Gastroesophageal sphincter (tissue), 3 donors: Measurements from ENCODE around the gene ANO9.

ENCODE experiments used
- EP300 ChIP-seq: sonication (generic); formaldehyde crosslinking; IDR thresholded peaks from one replicate; pipeline ENCODE4 v1.6.1; 2017; ENCODE audit warnings: antibody characterized with exemption, mild to moderate bottlenecking
- POLR2A ChIP-seq, 2 donors: fragments of 450-650 bp; IDR thresholded peaks; one replicate each; pipeline ENCODE4 v1.6.1; 2017; ENCODE audit warnings: antibody characterized with exemption in 2 of 2, mild to moderate bottlenecking in 2 of 2, moderate library complexity in 1 of 2
- TF ChIP-seq, protein P1 (sequence below), 4 experiments: fragments of 200-600 bp in 2 of 4; fragments of 450-650 bp in 2 of 4; sonication (generic) in 1 of 4; IDR thresholded peaks; one replicate each; pipeline ENCODE4 v1.5.1; 2017 to 2019; ENCODE audit warnings: antibody characterized with exemption in 4 of 4, mild to moderate bottlenecking in 2 of 4, moderate library complexity in 2 of 4

DNA sequence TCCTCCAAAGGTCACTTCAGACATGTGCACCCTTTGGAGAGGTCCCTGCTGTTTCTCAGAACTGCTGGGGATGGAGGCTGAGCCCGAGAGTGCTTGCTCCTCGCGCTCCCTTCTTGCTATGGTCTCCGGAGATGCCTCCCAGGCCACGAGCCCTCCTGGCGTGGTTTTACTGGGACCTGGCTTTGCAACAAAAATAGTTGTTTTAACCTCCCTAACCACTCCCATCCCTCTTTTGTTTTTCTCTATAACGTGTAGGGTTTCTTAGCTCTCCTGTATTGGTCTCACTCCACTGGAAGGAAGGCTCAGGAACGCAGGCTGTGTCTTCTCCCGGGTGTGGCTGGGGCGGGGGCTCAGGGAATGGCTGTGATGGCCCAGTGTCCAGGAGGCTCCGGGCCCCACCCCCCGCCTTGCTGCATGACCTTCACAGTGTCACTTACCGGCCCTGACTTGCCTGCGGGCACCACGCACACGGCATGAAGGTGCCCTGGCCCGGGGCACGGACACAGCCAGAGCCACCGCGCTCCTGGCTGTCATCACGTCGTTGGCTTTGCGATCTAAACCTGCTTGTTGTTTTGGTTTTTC, 13.8 kb upstream of the ANO9 start:
- TF ChIP-seq POLR2A (IDR thresholded peaks at IDR 0.05) (no peak), EP300 (no peak)
- TF ChIP-seq, protein P1, sequence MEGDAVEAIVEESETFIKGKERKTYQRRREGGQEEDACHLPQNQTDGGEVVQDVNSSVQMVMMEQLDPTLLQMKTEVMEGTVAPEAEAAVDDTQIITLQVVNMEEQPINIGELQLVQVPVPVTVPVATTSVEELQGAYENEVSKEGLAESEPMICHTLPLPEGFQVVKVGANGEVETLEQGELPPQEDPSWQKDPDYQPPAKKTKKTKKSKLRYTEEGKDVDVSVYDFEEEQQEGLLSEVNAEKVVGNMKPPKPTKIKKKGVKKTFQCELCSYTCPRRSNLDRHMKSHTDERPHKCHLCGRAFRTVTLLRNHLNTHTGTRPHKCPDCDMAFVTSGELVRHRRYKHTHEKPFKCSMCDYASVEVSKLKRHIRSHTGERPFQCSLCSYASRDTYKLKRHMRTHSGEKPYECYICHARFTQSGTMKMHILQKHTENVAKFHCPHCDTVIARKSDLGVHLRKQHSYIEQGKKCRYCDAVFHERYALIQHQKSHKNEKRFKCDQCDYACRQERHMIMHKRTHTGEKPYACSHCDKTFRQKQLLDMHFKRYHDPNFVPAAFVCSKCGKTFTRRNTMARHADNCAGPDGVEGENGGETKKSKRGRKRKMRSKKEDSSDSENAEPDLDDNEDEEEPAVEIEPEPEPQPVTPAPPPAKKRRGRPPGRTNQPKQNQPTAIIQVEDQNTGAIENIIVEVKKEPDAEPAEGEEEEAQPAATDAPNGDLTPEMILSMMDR (IDR thresholded peaks at IDR 0.05) = no peak
